Neural cell (in vitro differentiated cells): ENCODE data around the gene PRKAB2.

Experiments used
- CTCF ChIP-seq: fragments of 450-650 bp; IDR thresholded peaks from 2 replicates; pipeline ENCODE4 v1.5.1; 2014; ENCODE audit warnings: antibody characterized with exemption, mild to moderate bottlenecking, moderate library complexity; ENCODE audit not compliant: poor library complexity, severe bottlenecking
- EP300 ChIP-seq: fragments of 450-650 bp; conservative IDR thresholded peaks from 2 replicates; pipeline ENCODE4 v1.6.1; 2014; ENCODE audit warnings: antibody characterized with exemption, mild to moderate bottlenecking, moderate library complexity; ENCODE audit not compliant: poor library complexity, severe bottlenecking
- EZH2 ChIP-seq: fragments of 200-600, 300-800 bp; shearing (Covaris generic), sonication (generic); IDR thresholded peaks from 2 replicates; pipeline ENCODE4 v1.6.1; 2014; ENCODE audit warnings: antibody characterized with exemption, low read length, borderline replicate concordance, mild to moderate bottlenecking; ENCODE audit not compliant: insufficient read depth, poor library complexity, severe bottlenecking
- POLR2AphosphoS5 ChIP-seq: IDR thresholded peaks from 2 replicates; pipeline ENCODE4 v1.6.1; 2012
- RAD21 ChIP-seq: fragments of 450-650 bp; conservative IDR thresholded peaks from 2 replicates; pipeline ENCODE4 v1.6.1; 2014; ENCODE audit warnings: antibody characterized with exemption, mild to moderate bottlenecking, moderate library complexity
- REST ChIP-seq: IDR thresholded peaks from 2 replicates; pipeline ENCODE4 v1.6.1; 2012; ENCODE audit warnings: borderline replicate concordance
- TAF1 ChIP-seq: IDR thresholded peaks from 2 replicates; pipeline ENCODE4 v1.6.1; 2012; ENCODE audit warnings: low read depth

GRCh38 chr1:147172168-147173016 lies at the start of gene PRKAB2:
- TF ChIP-seq CTCF (peak; percentile 97), POLR2AphosphoS5 (no peak), RAD21 (peak; percentile 73), REST (no peak), EZH2 (no peak), EP300 (peak; percentile 68), TAF1 (no peak)
